HUES6 (cell line): ENCODE results near the gene TTBK1.

ENCODE experiments used
- H3K27ac ChIP-seq: 2 replicates; pipeline ENCODE4 v1.7.0; 2013; ENCODE audit warnings: low read depth, mild to moderate bottlenecking, low read length, inconsistent platforms
- H3K27me3 ChIP-seq: 2 replicates; pipeline ENCODE4 v1.6.1; 2013; ENCODE audit warnings: low read length; ENCODE audit not compliant: control insufficient read depth, insufficient read depth
- H3K36me3 ChIP-seq: 2 replicates; pipeline ENCODE4 v1.6.1; 2013; ENCODE audit warnings: low read length; ENCODE audit not compliant: control insufficient read depth, insufficient read depth
- H3K4me1 ChIP-seq: 2 replicates; pipeline ENCODE4 v1.6.1; 2013; ENCODE audit warnings: low read length; ENCODE audit not compliant: control insufficient read depth, insufficient read depth
- H3K4me3 ChIP-seq: 2 replicates; pipeline ENCODE4 v1.5.1; 2013; ENCODE audit warnings: low read depth, low read length
- H3K9ac ChIP-seq: one replicate; pipeline ENCODE4 v1.6.1; 2013; ENCODE audit warnings: mild to moderate bottlenecking, low read length
- H3K9me3 ChIP-seq: 2 replicates; pipeline ENCODE4 v1.6.1; 2013; ENCODE audit warnings: low read depth, low read length; ENCODE audit not compliant: control insufficient read depth, insufficient read depth

Gene TTBK1

GRCh38 chr6:43274916-43275597 lies 31.8 kb downstream of the TTBK1 start:
- peak overlapping the region; percentile 58 for H3K4me3 ChIP-seq
- H3K27ac ChIP-seq = no peak overlapping the region

GRCh38 chr6:43275801-43276576 lies 32.7 kb downstream of the TTBK1 start:
- Histone ChIP-seq H3K9ac (no peak overlapping the region), H3K4me3 (peak overlapping the region; percentile 42), H3K27me3 (peaks cover 63% of the 10 kb centered on the region)

More at GRCh38 chr6:43274916-43275597, 31.8 kb downstream of the TTBK1 start:
- Histone ChIP-seq H3K27me3 (peaks cover 73% of the 10 kb centered on the region), H3K9me3 (no peaks in the 10 kb centered on the region), H3K4me1 (peaks cover 46% of the 10 kb centered on the region), H3K9ac (no peak overlapping the region), H3K36me3 (no peaks in the 10 kb centered on the region)

GRCh38 chr6:43276577-43277305 lies 33.5 kb downstream of the TTBK1 start:
- Histone ChIP-seq H3K9ac (no peak overlapping the region), H3K9me3 (no peaks in the 10 kb centered on the region), H3K27ac (no peak overlapping the region), H3K27me3 (peaks cover 58% of the 10 kb centered on the region), H3K4me3 (peak overlapping the region; percentile 42), H3K4me1 (peaks cover 38% of the 10 kb centered on the region), H3K36me3 (no peaks in the 10 kb centered on the region)

More at GRCh38 chr6:43275801-43276576, 32.7 kb downstream of the TTBK1 start:
- H3K27ac ChIP-seq = no peak overlapping the region
- no peaks in the 10 kb centered on the region for H3K9me3 ChIP-seq
- no peaks in the 10 kb centered on the region for H3K36me3 ChIP-seq
- peaks cover 38% of the 10 kb centered on the region for H3K4me1 ChIP-seq

GRCh38 chr6:43277306-43277642 lies 34.0 kb downstream of the TTBK1 start:
- Histone ChIP-seq H3K4me1 (peaks cover 38% of the 10 kb centered on the region), H3K9me3 (no peaks in the 10 kb centered on the region), H3K9ac (no peak overlapping the region), H3K36me3 (no peaks in the 10 kb centered on the region), H3K4me3 (no peak overlapping the region), H3K27me3 (peaks cover 53% of the 10 kb centered on the region), H3K27ac (no peak overlapping the region)

- Histone ChIP-seq H3K9me3 (no peaks in the 10 kb centered on the region), H3K27ac (no peak overlapping the region), H3K36me3 (no peaks in the 10 kb centered on the region), H3K9ac (no peak overlapping the region), H3K4me1 (peaks cover 38% of the 10 kb centered on the region), H3K4me3 (no peak overlapping the region), H3K27me3 (peaks cover 47% of the 10 kb centered on the region)
These were observed 34.6 kb downstream of the TTBK1 start for GRCh38 chr6:43277643-43278523.

- Histone ChIP-seq H3K27ac (no peak overlapping the region), H3K4me3 (no peak overlapping the region), H3K9me3 (no peaks in the 10 kb centered on the region), H3K27me3 (peaks cover 40% of the 10 kb centered on the region), H3K4me1 (peaks cover 38% of the 10 kb centered on the region), H3K9ac (no peak overlapping the region), H3K36me3 (no peaks in the 10 kb centered on the region)
These were observed 35.3 kb downstream of the TTBK1 start for GRCh38 chr6:43278524-43279078.

- Histone ChIP-seq H3K27ac (no peak overlapping the region), H3K9ac (no peak overlapping the region), H3K9me3 (no peaks in the 10 kb centered on the region), H3K27me3 (peaks cover 31% of the 10 kb centered on the region), H3K4me3 (no peak overlapping the region), H3K4me1 (peaks cover 25% of the 10 kb centered on the region), H3K36me3 (no peaks in the 10 kb centered on the region)
These were observed 37.0 kb downstream of the TTBK1 start for GRCh38 chr6:43280234-43280633.

- H3K36me3 ChIP-seq = no peaks in the 10 kb centered on the region
- no peak overlapping the region for H3K9ac ChIP-seq
- H3K9me3 ChIP-seq = no peaks in the 10 kb centered on the region
- peaks cover 16% of the 10 kb centered on the region for H3K4me1 ChIP-seq
- no peak overlapping the region for H3K27ac ChIP-seq
- H3K27me3 ChIP-seq = peaks cover 28% of the 10 kb centered on the region
- no peak overlapping the region for H3K4me3 ChIP-seq
These were observed 38.8 kb downstream of the TTBK1 start for GRCh38 chr6:43282060-43282459.

GRCh38 chr6:43282636-43283513 lies 39.6 kb downstream of the TTBK1 start:
- Histone ChIP-seq H3K4me3 (no peak overlapping the region), H3K4me1 (peaks cover 16% of the 10 kb centered on the region), H3K27ac (no peak overlapping the region), H3K27me3 (peaks cover 22% of the 10 kb centered on the region), H3K9me3 (no peaks in the 10 kb centered on the region), H3K9ac (no peak overlapping the region), H3K36me3 (no peaks in the 10 kb centered on the region)
